IMR-90 (cell line): ENCODE results near the gene DENND1A. TPM values are rescaled to one million over a fixed set of nuclear protein-coding genes. Genes with fewer than 3 reads are reported as not detected.

Experiments used
- ATAC-seq: fragments of 200-7000 bp; cut with Tn5 transposase; 2 replicates; pipeline ENCODE4 v1.9.1; 2020; ENCODE audit warnings: low read depth, mild to moderate bottlenecking, moderate library complexity
- BruUV-seq: library from RNA; stranded (reverse); fragments of 400-500 nt; replicated peaks from 2 replicates; lab custom pipeline; 2021; lab: Mats Ljungman, UMichigan
- CTCF ChIA-PET: fragments of 300-600 bp; formaldehyde crosslinking; extraction: SDS; loops from one replicate; lab custom pipeline; 2021; ENCODE audit warnings: antibody characterized with exemption; lab: Yijun Ruan, JAX
- POLR2A ChIA-PET: fragments of 300-600 bp; sonication (Branson Sonifier 250); formaldehyde crosslinking; loops from one replicate; lab custom pipeline; 2022; ENCODE audit warnings: antibody characterized with exemption; ENCODE audit not compliant: unreplicated experiment; lab: Charles Lee
- DNase-seq: peaks from one replicate; pipeline ENCODE4 v3.0.0; 2013
- H2AFZ ChIP-seq: replicated peaks from 2 replicates; pipeline ENCODE3; 2013; ENCODE audit warnings: low read length, mild to moderate bottlenecking; ENCODE audit not compliant: poor library complexity
- H2AK5ac ChIP-seq: 2 replicates; pipeline ENCODE4 v1.6.1; 2013; ENCODE audit warnings: low read depth, low read length, inconsistent platforms
- H2AK9ac ChIP-seq: replicated peaks from 2 replicates; pipeline ENCODE3; 2013; ENCODE audit warnings: mild to moderate bottlenecking, low read depth, low read length, moderate library complexity; ENCODE audit not compliant: poor library complexity
- H2BK120ac ChIP-seq: 2 replicates; pipeline ENCODE4 v1.6.1; 2013; ENCODE audit warnings: low read depth, low read length, inconsistent platforms
- H2BK15ac ChIP-seq: 3 replicates; pipeline ENCODE4 v1.6.1; 2013; ENCODE audit warnings: low read depth, low read length, inconsistent platforms
- H2BK20ac ChIP-seq: 2 replicates; pipeline ENCODE4 v1.6.1; 2013; ENCODE audit warnings: low read depth, mild to moderate bottlenecking, inconsistent platforms, low read length, moderate library complexity
- H2BK5ac ChIP-seq: 2 replicates; pipeline ENCODE4 v1.6.1; 2013; ENCODE audit warnings: mild to moderate bottlenecking, low read depth, low read length, inconsistent platforms; ENCODE audit not compliant: poor library complexity, severe bottlenecking
- H3K14ac ChIP-seq: replicated peaks from 2 replicates; pipeline ENCODE4 v1.6.1; 2013; ENCODE audit warnings: low read depth, low read length, inconsistent platforms
- H3K18ac ChIP-seq: 2 replicates; pipeline ENCODE4 v1.6.1; 2013; ENCODE audit warnings: low read depth, low read length, control low read depth
- H3K23ac ChIP-seq: 2 replicates; pipeline ENCODE4 v1.6.1; 2013; ENCODE audit warnings: low read depth, low read length, inconsistent platforms
- H3K27ac ChIP-seq: 2 replicates; pipeline ENCODE4 v1.5.1; 2013; ENCODE audit warnings: mild to moderate bottlenecking, control low read depth, low read length; ENCODE audit not compliant: insufficient read depth
- H3K27me3 ChIP-seq: 2 replicates; pipeline ENCODE4 v1.6.1; 2013; ENCODE audit warnings: low read length; ENCODE audit not compliant: control insufficient read depth, insufficient read depth
- H3K36me3 ChIP-seq: 2 replicates; pipeline ENCODE4 v1.6.1; 2013; ENCODE audit warnings: low read length, mixed read lengths; ENCODE audit not compliant: control insufficient read depth, insufficient read depth
- H3K4ac ChIP-seq: 2 replicates; pipeline ENCODE4 v1.6.1; 2013; ENCODE audit warnings: low read depth, low read length, inconsistent platforms
- H3K4me1 ChIP-seq: 2 replicates; pipeline ENCODE4 v1.6.1; 2013; ENCODE audit warnings: low read length, mixed read lengths; ENCODE audit not compliant: control insufficient read depth, insufficient read depth
- H3K4me2 ChIP-seq: 2 replicates; pipeline ENCODE4 v1.6.1; 2013; ENCODE audit warnings: low read depth, mild to moderate bottlenecking, control low read depth, low read length, moderate library complexity
- H3K4me3 ChIP-seq: 2 replicates; pipeline ENCODE4 v1.5.1; 2013; ENCODE audit warnings: low read depth, mild to moderate bottlenecking, control low read depth, low read length, moderate library complexity; ENCODE audit not compliant: insufficient read depth
- H3K56ac ChIP-seq: 2 replicates; pipeline ENCODE4 v1.6.1; 2013; ENCODE audit warnings: low read length, inconsistent platforms; ENCODE audit not compliant: insufficient read depth; ENCODE audit errors: extremely low read depth
- H3K79me1 ChIP-seq, 2 experiments: 2 replicates each; pipeline ENCODE4 v1.6.1; 2013; ENCODE audit warnings: low read length in 2 of 2, inconsistent platforms in 1 of 2, low read depth in 1 of 2
- H3K9ac ChIP-seq: 2 replicates; pipeline ENCODE4 v1.6.1; 2013; ENCODE audit warnings: low read depth, low read length, control low read depth
- H3K9me1 ChIP-seq: 2 replicates; pipeline ENCODE4 v1.6.1; 2013; ENCODE audit warnings: low read length, inconsistent platforms; ENCODE audit not compliant: insufficient read depth
- H3K9me3 ChIP-seq: 2 replicates; pipeline ENCODE4 v1.6.1; 2013; ENCODE audit warnings: low read length; ENCODE audit not compliant: control insufficient read depth, insufficient read depth
- H4K20me1 ChIP-seq: 2 replicates; pipeline ENCODE4 v1.6.1; 2013; ENCODE audit warnings: low read length, inconsistent platforms; ENCODE audit not compliant: insufficient read depth
- H4K5ac ChIP-seq: 2 replicates; pipeline ENCODE4 v1.6.1; 2013; ENCODE audit warnings: mild to moderate bottlenecking, low read depth, low read length, control low read depth
- H4K8ac ChIP-seq, 2 experiments: 2 replicates each; pipeline ENCODE4 v1.6.1; 2013; ENCODE audit warnings: low read depth in 2 of 2, low read length in 2 of 2, control low read depth in 1 of 2, inconsistent platforms in 1 of 2
- H4K91ac ChIP-seq: 2 replicates; pipeline ENCODE4 v1.6.1; 2013; ENCODE audit warnings: low read depth, low read length, inconsistent platforms; ENCODE audit not compliant: insufficient read depth
- CHD1 ChIP-seq: IDR thresholded peaks from 2 replicates; pipeline ENCODE4 v1.6.1; 2012; ENCODE audit warnings: low read depth, low read length, improper control_type of control experiment
- MAZ ChIP-seq: IDR thresholded peaks from 2 replicates; pipeline ENCODE4 v1.6.1; 2012; ENCODE audit warnings: low read depth, mild to moderate bottlenecking, low read length, improper control_type of control experiment, moderate library complexity, borderline replicate concordance
- WGBS, 2 experiments: methylation state at CpG; one replicate each; pipeline versions ENCODE4 v1.1.5 to v1.1.7; 2013; ENCODE audit warnings: missing lambda C conversion rate in 2 of 2; ENCODE audit not compliant: insufficient read length in 1 of 2; ENCODE audit errors: extremely low coverage in 2 of 2; 5-methylcytosine and 5-hydroxymethylcytosine counted together
- dilution Hi-C: fragments of 300-500 bp; cut with HindIII; formaldehyde crosslinking; loops from one replicate; pipeline ENCODE4 v1.14.3; 2018; ENCODE audit warnings: low sequenced_read_pairs; ENCODE audit not compliant: unreplicated experiment
- in situ Hi-C: fragments of 300-500 bp; cut with MboI; formaldehyde crosslinking; loops from 3 replicates; pipeline ENCODE4 v1.14.3; 2019; ENCODE audit warnings: low sequenced_read_pairs, inconsistent platforms, mixed read lengths
- intact Hi-C: fragments of 100-400 bp; cut with micrococcal nuclease; formaldehyde crosslinking; loops from 2 replicates; pipeline ENCODE4 v1.10.0; 2022
- polyA plus RNA-seq, 3 experiments: library from polyadenylated mRNA; depleted of rRNA; stranded (reverse); fragments of >200 nt; gene quantifications; 2 replicates each; pipeline ENCODE4 v1.2.3, GENCODE V29; 2012; ENCODE audit warnings: low replicate concordance in 1 of 3
- total RNA-seq: library from RNA; depleted of rRNA; stranded (reverse); fragments of >200 nt; gene quantifications from 2 replicates; pipeline ENCODE4 v1.2.3, GENCODE V29; 2012

DENND1A gene
- total and polyA plus RNA-seq, 2 of the 4 experiments (the other 2 are of a cell fraction), result 21.4 to 27.6 TPM

- no peak overlapping the region for H3K4ac ChIP-seq
- no peaks in the 10 kb centered on the region for H3K27me3 ChIP-seq
- H4K8ac ChIP-seq, result no peak overlapping the region
- H3K79me1 ChIP-seq, result no peaks in the 10 kb centered on the region; a peak in 1 of 4 replicates
- no peak overlapping the region for H3K18ac ChIP-seq
- H3K9ac ChIP-seq, result no peak overlapping the region
- no TSS peak for BruUV-seq
- H4K20me1 ChIP-seq, result no peaks in the 10 kb centered on the region; the same call in 1 of the 2 replicates
- intact Hi-C loops, result no loop called here
- no peaks in the 10 kb centered on the region for H3K4me1 ChIP-seq
- no peaks in the 10 kb centered on the region for H3K36me3 ChIP-seq
- H2AK5ac ChIP-seq, result no peak overlapping the region
- H2BK20ac ChIP-seq, result no peak overlapping the region
- TF ChIP-seq MAZ, result no peak
- TF ChIP-seq CHD1, result no peak
- no peak overlapping the region for H3K27ac ChIP-seq
- CTCF ChIA-PET, result no interaction called here
- dilution Hi-C loops, result no loop called here
- in situ Hi-C loops, result no loop called here
- H4K5ac ChIP-seq, result no peak overlapping the region
- H3K4me3 ChIP-seq, result no peak overlapping the region
- no peak overlapping the region for H3K56ac ChIP-seq
- DNase-seq, result no peak
- H2BK120ac ChIP-seq, result no peak overlapping the region
- POLR2A ChIA-PET, result no interaction called here
- no peak overlapping the region for H2AFZ ChIP-seq
- no peak overlapping the region for H2BK15ac ChIP-seq
- H3K9me3 ChIP-seq, result no peaks in the 10 kb centered on the region
- no peak overlapping the region for H2AK9ac ChIP-seq
- ATAC-seq, result no peak
- H3K23ac ChIP-seq, result no peak overlapping the region
- H2BK5ac ChIP-seq, result no peak overlapping the region
- H3K14ac ChIP-seq, result no peak overlapping the region
- no CpG with 5 or more reads among the region's 3 CpGs for WGBS, 2 experiments
- no peaks in the 10 kb centered on the region; the same call in 1 of the 2 replicates for H3K9me1 ChIP-seq
- H4K91ac ChIP-seq, result no peak overlapping the region
- H3K4me2 ChIP-seq, result no peak overlapping the region
These were observed 58.1 kb downstream of the DENND1A start for GRCh38 chr9:123871781-123872180.
